ENCODE measurements around the gene MICAL2.

The MICAL2 gene

GRCh38 chr11:12216041-12216451, 105.7 kb downstream of the MICAL2 start:
- H3K4me2 ChIP-seq (ENCODE audit: low read length): no peak overlapping the region
- H2AFZ ChIP-seq: no peak overlapping the region
- H3K9me3 ChIP-seq (ENCODE audit: control insufficient read depth, low read length): no peaks in the 10 kb centered on the region
- H3K27ac ChIP-seq: no peak overlapping the region
- no peaks in the 10 kb centered on the region for H3K79me2 ChIP-seq
- H3K36me3 ChIP-seq (ENCODE audit: control insufficient read depth, insufficient read depth, low read length): no peaks in the 10 kb centered on the region
- H3K4me3 ChIP-seq (ENCODE audit: low read depth, low read length): no peak overlapping the region
- TF ChIP-seq, protein P1, sequence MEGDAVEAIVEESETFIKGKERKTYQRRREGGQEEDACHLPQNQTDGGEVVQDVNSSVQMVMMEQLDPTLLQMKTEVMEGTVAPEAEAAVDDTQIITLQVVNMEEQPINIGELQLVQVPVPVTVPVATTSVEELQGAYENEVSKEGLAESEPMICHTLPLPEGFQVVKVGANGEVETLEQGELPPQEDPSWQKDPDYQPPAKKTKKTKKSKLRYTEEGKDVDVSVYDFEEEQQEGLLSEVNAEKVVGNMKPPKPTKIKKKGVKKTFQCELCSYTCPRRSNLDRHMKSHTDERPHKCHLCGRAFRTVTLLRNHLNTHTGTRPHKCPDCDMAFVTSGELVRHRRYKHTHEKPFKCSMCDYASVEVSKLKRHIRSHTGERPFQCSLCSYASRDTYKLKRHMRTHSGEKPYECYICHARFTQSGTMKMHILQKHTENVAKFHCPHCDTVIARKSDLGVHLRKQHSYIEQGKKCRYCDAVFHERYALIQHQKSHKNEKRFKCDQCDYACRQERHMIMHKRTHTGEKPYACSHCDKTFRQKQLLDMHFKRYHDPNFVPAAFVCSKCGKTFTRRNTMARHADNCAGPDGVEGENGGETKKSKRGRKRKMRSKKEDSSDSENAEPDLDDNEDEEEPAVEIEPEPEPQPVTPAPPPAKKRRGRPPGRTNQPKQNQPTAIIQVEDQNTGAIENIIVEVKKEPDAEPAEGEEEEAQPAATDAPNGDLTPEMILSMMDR (IDR thresholded peaks at IDR 0.05): no peak
- H3K27me3 ChIP-seq (ENCODE audit: control insufficient read depth, insufficient read depth, low read length): no peaks in the 10 kb centered on the region
- H3K9ac ChIP-seq: no peak overlapping the region
- no peaks in the 10 kb centered on the region for H3K4me1 ChIP-seq

- H2AFZ ChIP-seq: no peak overlapping the region
- no peak overlapping the region for H3K4me2 ChIP-seq (ENCODE audit: low read length)
- H3K27me3 ChIP-seq (ENCODE audit: control insufficient read depth, insufficient read depth, low read length): no peaks in the 10 kb centered on the region
- no peaks in the 10 kb centered on the region for H3K79me2 ChIP-seq
- H3K4me3 ChIP-seq (ENCODE audit: low read depth, low read length): no peak overlapping the region
- no peaks in the 10 kb centered on the region for H3K4me1 ChIP-seq
- H3K36me3 ChIP-seq (ENCODE audit: control insufficient read depth, insufficient read depth, low read length): no peaks in the 10 kb centered on the region
- H3K9me3 ChIP-seq (ENCODE audit: control insufficient read depth, low read length): no peaks in the 10 kb centered on the region
- TF ChIP-seq, protein P1 (IDR thresholded peaks at IDR 0.05): no peak
- no peak overlapping the region for H3K9ac ChIP-seq
- no peak overlapping the region for H3K27ac ChIP-seq
Measured at GRCh38 chr11:12216671-12217374, 106.4 kb downstream of the MICAL2 start.

DNA sequence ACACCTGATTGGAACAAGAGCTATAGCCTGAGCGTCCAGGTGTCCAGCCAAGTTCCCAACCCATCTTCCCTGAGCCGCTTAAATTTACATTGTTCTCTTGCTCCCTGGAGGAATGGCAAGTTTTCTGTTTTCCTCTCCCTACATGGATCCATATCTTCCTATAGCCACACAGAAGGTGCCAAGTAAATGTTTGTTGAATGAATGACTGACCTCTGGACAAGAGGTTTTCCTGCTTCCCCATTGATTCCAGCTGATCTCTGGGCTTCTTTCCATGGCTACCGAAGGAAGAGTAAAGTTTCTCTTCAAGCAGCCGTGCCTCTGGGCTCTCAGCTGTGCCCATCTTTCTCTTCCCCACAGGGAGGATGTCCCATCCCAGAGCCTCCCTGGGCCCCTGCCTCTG, 107.5 kb downstream of the MICAL2 start:
- Histone ChIP-seq H3K9me3 (ENCODE audit: control insufficient read depth, low read length) (no peaks in the 10 kb centered on the region), H3K4me1 (no peaks in the 10 kb centered on the region), H3K27me3 (ENCODE audit: control insufficient read depth, insufficient read depth, low read length) (no peaks in the 10 kb centered on the region), H3K79me2 (no peaks in the 10 kb centered on the region), H2AFZ (no peak overlapping the region), H3K9ac (no peak overlapping the region), H3K27ac (no peak overlapping the region), H3K4me3 (ENCODE audit: low read depth, low read length) (no peak overlapping the region), H3K36me3 (ENCODE audit: control insufficient read depth, insufficient read depth, low read length) (no peaks in the 10 kb centered on the region), H3K4me2 (ENCODE audit: low read length) (no peak overlapping the region)
- TF ChIP-seq, protein P1 (IDR thresholded peaks at IDR 0.05): no peak

- Histone ChIP-seq H3K79me2 (no peaks in the 10 kb centered on the region), H3K4me1 (no peaks in the 10 kb centered on the region), H3K4me3 (ENCODE audit: low read depth, low read length) (no peak overlapping the region), H3K9me3 (ENCODE audit: control insufficient read depth, low read length) (no peaks in the 10 kb centered on the region), H3K27me3 (ENCODE audit: control insufficient read depth, insufficient read depth, low read length) (no peaks in the 10 kb centered on the region), H3K27ac (no peak overlapping the region), H3K4me2 (ENCODE audit: low read length) (no peak overlapping the region), H3K36me3 (ENCODE audit: control insufficient read depth, insufficient read depth, low read length) (no peaks in the 10 kb centered on the region), H2AFZ (no peak overlapping the region), H3K9ac (no peak overlapping the region)
- TF ChIP-seq, protein P1 (IDR thresholded peaks at IDR 0.05): no peak
Measured at GRCh38 chr11:12218909-12219308, 108.5 kb downstream of the MICAL2 start.

- no peak overlapping the region for H3K4me2 ChIP-seq (ENCODE audit: low read length)
- no peak overlapping the region for H3K9ac ChIP-seq
- peaks cover 6% of the 10 kb centered on the region for H3K4me1 ChIP-seq
- TF ChIP-seq, protein P1 (IDR thresholded peaks at IDR 0.05): no peak
- H3K27me3 ChIP-seq (ENCODE audit: control insufficient read depth, insufficient read depth, low read length): no peaks in the 10 kb centered on the region
- no peaks in the 10 kb centered on the region for H3K79me2 ChIP-seq
- no peaks in the 10 kb centered on the region for H3K9me3 ChIP-seq (ENCODE audit: control insufficient read depth, low read length)
- no peak overlapping the region for H3K4me3 ChIP-seq (ENCODE audit: low read depth, low read length)
- no peaks in the 10 kb centered on the region for H3K36me3 ChIP-seq (ENCODE audit: control insufficient read depth, insufficient read depth, low read length)
- H3K27ac ChIP-seq: no peak overlapping the region
- no peak overlapping the region for H2AFZ ChIP-seq
Measured at GRCh38 chr11:12219757-12220156, 109.4 kb downstream of the MICAL2 start.

Data from parathyroid adenoma (tissue), 2 donors.